SK-N-SH treated with all-trans-retinoic acid at 6 μM for 48 hours (cell line): ENCODE data around the gene GLRA1.

Source experiments
- ARNTL ChIP-seq: fragments of 450-650 bp; formaldehyde crosslinking; IDR thresholded peaks from 2 replicates; pipeline ENCODE4 v1.5.0; 2020; ENCODE audit warnings: low read depth, mild to moderate bottlenecking, moderate library complexity, borderline replicate concordance
- ESRRG ChIP-seq: fragments of 250-450 bp; sonication (Bioruptor Pico); IDR thresholded peaks from 2 replicates; pipeline ENCODE4 v1.6.1; 2021; ENCODE audit warnings: mild to moderate bottlenecking
- GLIS3 ChIP-seq: fragments of 250-450 bp; sonication (Bioruptor Pico); IDR thresholded peaks from 2 replicates; pipeline ENCODE4 v1.5.0; 2020; ENCODE audit warnings: mild to moderate bottlenecking, moderate library complexity
- OSR1 ChIP-seq: fragments of 250-450 bp; sonication (Bioruptor Pico); IDR thresholded peaks from 2 replicates; pipeline ENCODE4 v1.8.0; 2022; ENCODE audit warnings: moderate library complexity, mild to moderate bottlenecking, inconsistent platforms
- PPARA ChIP-seq: fragments of 250-450 bp; sonication (Bioruptor Pico); IDR thresholded peaks from 2 replicates; pipeline ENCODE4 v1.5.0; 2020; ENCODE audit warnings: mild to moderate bottlenecking, borderline replicate concordance
- RARB ChIP-seq: fragments of 250-450 bp; sonication (Bioruptor Pico); IDR thresholded peaks from 2 replicates; pipeline ENCODE4 v1.8.0; 2021; ENCODE audit warnings: mild to moderate bottlenecking, moderate library complexity
- ZFP3 ChIP-seq: fragments of 250-450 bp; sonication (Bioruptor Pico); IDR thresholded peaks from 2 replicates; pipeline ENCODE4 v1.5.0; 2020; ENCODE audit warnings: mild to moderate bottlenecking, moderate library complexity
- ZNF565 ChIP-seq: fragments of 450-650 bp; formaldehyde crosslinking; conservative IDR thresholded peaks from 2 replicates; pipeline ENCODE4 v1.5.0; 2020; ENCODE audit warnings: low read depth, mild to moderate bottlenecking, moderate library complexity
- ZNF70 ChIP-seq: fragments of 450-650 bp; formaldehyde crosslinking; IDR thresholded peaks from 2 replicates; pipeline ENCODE4 v1.5.0; 2020; ENCODE audit warnings: mild to moderate bottlenecking, moderate library complexity
- TF ChIP-seq, protein P1 (sequence below): fragments of 250-450 bp; sonication (Bioruptor Pico); IDR thresholded peaks from 2 replicates; pipeline ENCODE4 v1.8.0; 2020; ENCODE audit warnings: mild to moderate bottlenecking, moderate library complexity, borderline replicate concordance
- TF ChIP-seq, protein P2 (sequence below): fragments of 250-450 bp; sonication (Bioruptor Pico); IDR thresholded peaks from 2 replicates; pipeline ENCODE4 v1.5.1; 2021; ENCODE audit warnings: mild to moderate bottlenecking, moderate library complexity
- TF ChIP-seq, protein P3 (sequence below): fragments of 250-450 bp; sonication (Bioruptor Pico); IDR thresholded peaks from 2 replicates; pipeline ENCODE4 v1.8.0; 2021; ENCODE audit warnings: low read depth, mild to moderate bottlenecking, moderate library complexity, borderline replicate concordance
- TF ChIP-seq, protein P4 (sequence below): fragments of 250-450 bp; sonication (Bioruptor Pico); IDR thresholded peaks from 2 replicates; pipeline ENCODE4 v1.5.1; 2020; ENCODE audit warnings: low read depth, mild to moderate bottlenecking, moderate library complexity
- TF ChIP-seq, protein P5 (sequence below): fragments of 250-450 bp; sonication (Bioruptor Pico); IDR thresholded peaks from 2 replicates; pipeline ENCODE4 v1.5.0; 2020; ENCODE audit warnings: mild to moderate bottlenecking, moderate library complexity

DNA sequence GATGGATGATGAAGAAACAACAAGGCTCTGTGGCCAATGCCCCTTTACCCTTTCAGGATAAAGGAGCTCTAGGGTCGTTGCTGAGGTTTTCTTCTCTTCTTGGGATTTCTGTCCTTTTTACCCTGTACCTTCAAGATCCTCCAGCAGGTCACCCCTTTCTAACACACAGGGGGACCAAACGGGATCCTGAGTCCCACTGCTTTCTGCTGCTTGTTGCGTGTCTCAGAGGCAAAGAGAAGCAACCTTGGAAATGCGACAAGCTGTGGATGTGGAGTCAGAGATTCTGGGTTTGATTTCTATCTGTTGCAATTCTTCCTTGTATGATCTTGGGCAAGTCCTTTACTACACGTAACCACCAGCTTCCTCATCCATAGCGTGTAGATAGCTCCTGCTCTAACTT, 20.5 kb downstream of the GLRA1 start:
- TF ChIP-seq ZNF70 (CRISPR knock-in tag) (no peak), RARB (CRISPR knock-in tag) (no peak), ARNTL (no peak), ZFP3 (CRISPR knock-in tag) (no peak), ZNF565 (CRISPR knock-in tag) (no peak), ESRRG (CRISPR knock-in tag) (no peak), OSR1 (CRISPR knock-in tag) (no peak), GLIS3 (CRISPR knock-in tag) (no peak), PPARA (CRISPR knock-in tag) (no peak)
- TF ChIP-seq, protein P1, sequence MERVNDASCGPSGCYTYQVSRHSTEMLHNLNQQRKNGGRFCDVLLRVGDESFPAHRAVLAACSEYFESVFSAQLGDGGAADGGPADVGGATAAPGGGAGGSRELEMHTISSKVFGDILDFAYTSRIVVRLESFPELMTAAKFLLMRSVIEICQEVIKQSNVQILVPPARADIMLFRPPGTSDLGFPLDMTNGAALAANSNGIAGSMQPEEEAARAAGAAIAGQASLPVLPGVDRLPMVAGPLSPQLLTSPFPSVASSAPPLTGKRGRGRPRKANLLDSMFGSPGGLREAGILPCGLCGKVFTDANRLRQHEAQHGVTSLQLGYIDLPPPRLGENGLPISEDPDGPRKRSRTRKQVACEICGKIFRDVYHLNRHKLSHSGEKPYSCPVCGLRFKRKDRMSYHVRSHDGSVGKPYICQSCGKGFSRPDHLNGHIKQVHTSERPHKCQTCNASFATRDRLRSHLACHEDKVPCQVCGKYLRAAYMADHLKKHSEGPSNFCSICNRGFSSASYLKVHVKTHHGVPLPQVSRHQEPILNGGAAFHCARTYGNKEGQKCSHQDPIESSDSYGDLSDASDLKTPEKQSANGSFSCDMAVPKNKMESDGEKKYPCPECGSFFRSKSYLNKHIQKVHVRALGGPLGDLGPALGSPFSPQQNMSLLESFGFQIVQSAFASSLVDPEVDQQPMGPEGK (CRISPR knock-in tag), result no peak
- TF ChIP-seq, protein P2, sequence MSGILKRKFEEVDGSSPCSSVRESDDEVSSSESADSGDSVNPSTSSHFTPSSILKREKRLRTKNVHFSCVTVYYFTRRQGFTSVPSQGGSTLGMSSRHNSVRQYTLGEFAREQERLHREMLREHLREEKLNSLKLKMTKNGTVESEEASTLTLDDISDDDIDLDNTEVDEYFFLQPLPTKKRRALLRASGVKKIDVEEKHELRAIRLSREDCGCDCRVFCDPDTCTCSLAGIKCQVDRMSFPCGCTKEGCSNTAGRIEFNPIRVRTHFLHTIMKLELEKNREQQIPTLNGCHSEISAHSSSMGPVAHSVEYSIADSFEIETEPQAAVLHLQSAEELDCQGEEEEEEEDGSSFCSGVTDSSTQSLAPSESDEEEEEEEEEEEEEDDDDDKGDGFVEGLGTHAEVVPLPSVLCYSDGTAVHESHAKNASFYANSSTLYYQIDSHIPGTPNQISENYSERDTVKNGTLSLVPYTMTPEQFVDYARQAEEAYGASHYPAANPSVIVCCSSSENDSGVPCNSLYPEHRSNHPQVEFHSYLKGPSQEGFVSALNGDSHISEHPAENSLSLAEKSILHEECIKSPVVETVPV (CRISPR knock-in tag), result no peak
- TF ChIP-seq, protein P3, sequence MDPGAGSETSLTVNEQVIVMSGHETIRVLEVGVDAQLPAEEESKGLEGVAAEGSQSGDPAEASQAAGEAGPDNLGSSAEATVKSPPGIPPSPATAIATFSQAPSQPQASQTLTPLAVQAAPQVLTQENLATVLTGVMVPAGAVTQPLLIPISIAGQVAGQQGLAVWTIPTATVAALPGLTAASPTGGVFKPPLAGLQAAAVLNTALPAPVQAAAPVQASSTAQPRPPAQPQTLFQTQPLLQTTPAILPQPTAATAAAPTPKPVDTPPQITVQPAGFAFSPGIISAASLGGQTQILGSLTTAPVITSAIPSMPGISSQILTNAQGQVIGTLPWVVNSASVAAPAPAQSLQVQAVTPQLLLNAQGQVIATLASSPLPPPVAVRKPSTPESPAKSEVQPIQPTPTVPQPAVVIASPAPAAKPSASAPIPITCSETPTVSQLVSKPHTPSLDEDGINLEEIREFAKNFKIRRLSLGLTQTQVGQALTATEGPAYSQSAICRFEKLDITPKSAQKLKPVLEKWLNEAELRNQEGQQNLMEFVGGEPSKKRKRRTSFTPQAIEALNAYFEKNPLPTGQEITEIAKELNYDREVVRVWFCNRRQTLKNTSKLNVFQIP (CRISPR knock-in tag), result no peak
- TF ChIP-seq, protein P4, sequence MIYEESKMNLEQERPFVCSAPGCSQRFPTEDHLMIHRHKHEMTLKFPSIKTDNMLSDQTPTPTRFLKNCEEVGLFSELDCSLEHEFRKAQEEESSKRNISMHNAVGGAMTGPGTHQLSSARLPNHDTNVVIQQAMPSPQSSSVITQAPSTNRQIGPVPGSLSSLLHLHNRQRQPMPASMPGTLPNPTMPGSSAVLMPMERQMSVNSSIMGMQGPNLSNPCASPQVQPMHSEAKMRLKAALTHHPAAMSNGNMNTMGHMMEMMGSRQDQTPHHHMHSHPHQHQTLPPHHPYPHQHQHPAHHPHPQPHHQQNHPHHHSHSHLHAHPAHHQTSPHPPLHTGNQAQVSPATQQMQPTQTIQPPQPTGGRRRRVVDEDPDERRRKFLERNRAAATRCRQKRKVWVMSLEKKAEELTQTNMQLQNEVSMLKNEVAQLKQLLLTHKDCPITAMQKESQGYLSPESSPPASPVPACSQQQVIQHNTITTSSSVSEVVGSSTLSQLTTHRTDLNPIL, result no peak
- TF ChIP-seq, protein P5, sequence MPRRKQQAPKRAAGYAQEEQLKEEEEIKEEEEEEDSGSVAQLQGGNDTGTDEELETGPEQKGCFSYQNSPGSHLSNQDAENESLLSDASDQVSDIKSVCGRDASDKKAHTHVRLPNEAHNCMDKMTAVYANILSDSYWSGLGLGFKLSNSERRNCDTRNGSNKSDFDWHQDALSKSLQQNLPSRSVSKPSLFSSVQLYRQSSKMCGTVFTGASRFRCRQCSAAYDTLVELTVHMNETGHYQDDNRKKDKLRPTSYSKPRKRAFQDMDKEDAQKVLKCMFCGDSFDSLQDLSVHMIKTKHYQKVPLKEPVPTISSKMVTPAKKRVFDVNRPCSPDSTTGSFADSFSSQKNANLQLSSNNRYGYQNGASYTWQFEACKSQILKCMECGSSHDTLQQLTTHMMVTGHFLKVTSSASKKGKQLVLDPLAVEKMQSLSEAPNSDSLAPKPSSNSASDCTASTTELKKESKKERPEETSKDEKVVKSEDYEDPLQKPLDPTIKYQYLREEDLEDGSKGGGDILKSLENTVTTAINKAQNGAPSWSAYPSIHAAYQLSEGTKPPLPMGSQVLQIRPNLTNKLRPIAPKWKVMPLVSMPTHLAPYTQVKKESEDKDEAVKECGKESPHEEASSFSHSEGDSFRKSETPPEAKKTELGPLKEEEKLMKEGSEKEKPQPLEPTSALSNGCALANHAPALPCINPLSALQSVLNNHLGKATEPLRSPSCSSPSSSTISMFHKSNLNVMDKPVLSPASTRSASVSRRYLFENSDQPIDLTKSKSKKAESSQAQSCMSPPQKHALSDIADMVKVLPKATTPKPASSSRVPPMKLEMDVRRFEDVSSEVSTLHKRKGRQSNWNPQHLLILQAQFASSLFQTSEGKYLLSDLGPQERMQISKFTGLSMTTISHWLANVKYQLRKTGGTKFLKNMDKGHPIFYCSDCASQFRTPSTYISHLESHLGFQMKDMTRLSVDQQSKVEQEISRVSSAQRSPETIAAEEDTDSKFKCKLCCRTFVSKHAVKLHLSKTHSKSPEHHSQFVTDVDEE (CRISPR knock-in tag), result no peak
